HEK293T (cell line): ENCODE results near the gene MTNR1B.

Source experiments
- ARNT ChIP-seq: fragments of 450-650 bp; IDR thresholded peaks from 2 replicates; pipeline ENCODE4 v1.6.1; 2017; ENCODE audit warnings: mild to moderate bottlenecking
- CTBP1 ChIP-seq: fragments of 450-650 bp; IDR thresholded peaks from 2 replicates; pipeline ENCODE4 v1.6.1; 2016; ENCODE audit warnings: borderline replicate concordance
- ELF4 ChIP-seq: fragments of 450-650 bp; IDR thresholded peaks from 2 replicates; pipeline ENCODE4 v1.6.1; 2017; ENCODE audit warnings: antibody characterized with exemption
- FOXK2 ChIP-seq: fragments of 450-650 bp; IDR thresholded peaks from 2 replicates; pipeline ENCODE4 v1.6.1; 2016; ENCODE audit warnings: mild to moderate bottlenecking
- FOXM1 ChIP-seq: fragments of 450-650 bp; IDR thresholded peaks from 2 replicates; pipeline ENCODE4 v1.6.1; 2017; ENCODE audit warnings: mild to moderate bottlenecking, borderline replicate concordance
- SP1 ChIP-seq: fragments of 450-650 bp; IDR thresholded peaks from 2 replicates; pipeline ENCODE4 v1.6.1; 2017
- SUZ12 ChIP-seq: fragments of 450-650 bp; IDR thresholded peaks from 2 replicates; pipeline ENCODE4 v1.6.1; 2016; ENCODE audit warnings: mild to moderate bottlenecking
- TARDBP ChIP-seq: fragments of 450-650 bp; IDR thresholded peaks from 2 replicates; pipeline ENCODE4 v1.6.1; 2016
- ZNF384 ChIP-seq: fragments of 450-650 bp; IDR thresholded peaks from 2 replicates; pipeline ENCODE4 v1.6.1; 2016

DNA sequence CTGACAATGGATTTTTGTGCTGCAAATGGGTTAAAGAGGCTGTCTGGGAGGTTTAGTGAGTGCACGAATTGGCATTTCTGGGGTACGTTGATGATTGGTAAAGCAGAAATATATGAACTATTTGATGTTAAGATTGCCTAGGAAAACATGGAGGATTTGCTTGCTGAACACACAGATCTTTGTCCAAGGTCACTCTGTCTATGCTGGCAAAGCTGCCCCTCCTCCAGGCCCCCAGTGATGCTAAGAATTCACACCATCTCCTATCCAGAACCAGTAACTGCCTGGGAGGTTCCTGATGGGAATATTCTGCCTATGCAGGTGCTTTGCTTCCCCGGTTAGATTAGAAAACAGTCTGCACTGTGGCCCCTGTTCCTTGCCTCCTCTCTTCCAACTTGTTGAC, 5.8 kb downstream of the MTNR1B start:
- TF ChIP-seq FOXK2 = no peak
- TF ChIP-seq SUZ12 = no peak
- TF ChIP-seq SP1 = no peak
- no peak for TF ChIP-seq TARDBP
- no peak for TF ChIP-seq ARNT
- no peak for TF ChIP-seq ELF4
- no peak for TF ChIP-seq CTBP1
- TF ChIP-seq ZNF384 = no peak
- TF ChIP-seq FOXM1 = no peak
